Fibroblast of the aortic adventitia (primary cell): Measurements from ENCODE around the gene EPHA2. TPM values are rescaled to one million over a fixed set of nuclear protein-coding genes. Genes with fewer than 3 reads are reported as not detected.

ENCODE experiments used
- DNase-seq: peaks from one replicate; pipeline ENCODE4 v3.0.0-alpha.2; 2010; ENCODE audit warnings: low read depth
- H3K4me3 ChIP-seq: 2 replicates; pipeline ENCODE4 v1.5.1; 2011; ENCODE audit warnings: low read depth, mild to moderate bottlenecking, control low read depth, low read length, moderate library complexity
- CTCF ChIP-seq: IDR thresholded peaks from 2 replicates; pipeline ENCODE4 v1.5.1; 2011; ENCODE audit warnings: mild to moderate bottlenecking, low read length, control low read depth, inconsistent platforms; ENCODE audit not compliant: insufficient read depth
- total RNA-seq: library from RNA; depleted of rRNA; stranded (reverse); fragments of >200 nt; gene quantifications from 2 replicates; pipeline ENCODE4 v1.2.3, GENCODE V29; 2012; ENCODE audit warnings: low replicate concordance

EPHA2 gene
- total RNA-seq, 1 donor = 7.9 TPM

GRCh38 chr1:16132325-16132785 is 23.5 kb downstream of the EPHA2 start:
- no peak for TF ChIP-seq CTCF
- no peak for DNase-seq
- H3K4me3 ChIP-seq = no peak overlapping the region

DNA sequence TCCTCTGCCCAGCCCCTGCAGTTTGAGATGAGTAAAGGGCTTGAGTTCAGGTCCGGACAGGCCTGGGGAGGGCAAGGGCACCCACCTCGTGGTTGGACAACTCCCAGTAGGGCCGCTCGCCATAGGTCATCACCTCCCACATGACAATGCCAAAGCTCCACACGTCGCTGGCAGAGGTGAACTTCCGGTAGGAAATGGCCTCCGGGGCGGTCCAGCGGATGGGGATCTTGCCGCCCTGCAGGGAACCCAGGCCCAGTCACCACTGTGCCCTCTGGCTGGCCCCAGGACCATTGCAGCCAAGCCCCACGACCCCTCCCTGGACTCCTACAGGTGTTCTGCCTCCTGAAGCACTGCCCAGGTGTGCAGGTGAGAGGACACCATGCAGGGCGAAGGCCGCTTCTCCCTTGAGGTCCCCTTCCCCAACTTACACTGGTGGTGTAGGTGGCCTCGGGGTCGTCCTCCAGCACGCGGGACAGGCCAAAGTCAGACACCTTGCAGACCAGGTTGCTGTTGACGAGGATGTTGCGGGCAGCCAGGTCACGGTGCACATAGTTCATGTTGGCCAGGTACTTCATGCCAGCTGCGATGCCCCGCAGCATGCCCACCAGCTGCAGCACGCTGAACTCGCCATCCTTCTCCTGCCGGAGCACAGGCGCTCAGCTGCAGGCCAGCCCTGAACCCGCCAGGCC is 24.1 kb downstream of the EPHA2 start:
- DNase-seq = no peak
- no peak for TF ChIP-seq CTCF
- no peak overlapping the region for H3K4me3 ChIP-seq

DNA sequence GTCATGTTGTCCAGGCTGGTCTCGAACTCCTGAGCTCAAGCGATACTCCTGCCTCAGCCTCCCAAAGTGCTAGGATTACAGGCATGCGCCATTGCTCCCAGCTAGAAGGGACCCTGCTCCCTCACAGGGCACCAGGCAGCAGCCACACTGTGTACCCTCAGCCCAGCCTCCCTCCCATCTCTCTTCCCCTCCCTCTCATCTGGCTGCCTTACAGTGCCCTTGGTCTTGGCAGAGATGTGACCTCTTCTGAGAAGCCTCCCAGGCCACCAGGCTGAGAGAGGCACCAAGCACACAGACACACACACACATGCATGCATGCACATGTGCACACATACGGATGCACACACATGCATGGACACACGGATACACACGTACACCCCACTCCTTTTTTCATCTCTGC is 25.0 kb downstream of the EPHA2 start:
- no peak for DNase-seq
- no peak overlapping the region for H3K4me3 ChIP-seq
- TF ChIP-seq CTCF = no peak

- DNase-seq = no peak
- no peak overlapping the region for H3K4me3 ChIP-seq
- TF ChIP-seq CTCF = no peak
Observed at GRCh38 chr1:16129921-16130543, 25.8 kb downstream of the EPHA2 start.

- no peak for TF ChIP-seq CTCF
- H3K4me3 ChIP-seq = no peak overlapping the region
- no peak for DNase-seq
Observed at GRCh38 chr1:16129316-16129715, 26.6 kb downstream of the EPHA2 start.

DNA sequence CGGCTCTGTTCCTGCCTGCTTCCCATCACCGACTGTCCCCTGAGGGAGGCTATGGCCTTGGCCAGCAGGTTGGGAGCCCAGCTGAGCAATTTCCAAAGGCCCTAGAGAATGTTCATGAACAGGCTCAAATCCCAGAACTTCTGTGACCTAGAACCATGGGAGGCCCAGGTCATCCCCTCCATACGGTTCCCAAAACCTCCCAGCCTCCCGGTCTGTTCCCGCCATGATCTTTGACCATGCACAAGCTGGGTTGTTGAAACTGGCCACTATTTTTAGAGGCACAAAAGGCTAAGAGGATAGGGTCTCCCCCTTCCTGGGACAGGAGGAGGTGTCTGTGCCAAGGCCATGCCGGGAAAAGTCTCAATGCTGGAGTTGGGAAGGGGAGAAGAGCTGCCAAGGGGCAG is 27.5 kb downstream of the EPHA2 start:
- DNase-seq = no peak
- H3K4me3 ChIP-seq = no peak overlapping the region
- TF ChIP-seq CTCF = no peak
